NK-92 (cell line): ENCODE results near the gene ZBTB21.
A peak's percentile ranks its signal among the peaks of the same experiment; 100 is the strongest.

Experiments
- DNase-seq: peaks from one replicate; lab custom pipeline; 2025; ENCODE audit not compliant: unreplicated experiment; lab: John Stamatoyannopoulos, UW

ZBTB21 gene

DNA sequence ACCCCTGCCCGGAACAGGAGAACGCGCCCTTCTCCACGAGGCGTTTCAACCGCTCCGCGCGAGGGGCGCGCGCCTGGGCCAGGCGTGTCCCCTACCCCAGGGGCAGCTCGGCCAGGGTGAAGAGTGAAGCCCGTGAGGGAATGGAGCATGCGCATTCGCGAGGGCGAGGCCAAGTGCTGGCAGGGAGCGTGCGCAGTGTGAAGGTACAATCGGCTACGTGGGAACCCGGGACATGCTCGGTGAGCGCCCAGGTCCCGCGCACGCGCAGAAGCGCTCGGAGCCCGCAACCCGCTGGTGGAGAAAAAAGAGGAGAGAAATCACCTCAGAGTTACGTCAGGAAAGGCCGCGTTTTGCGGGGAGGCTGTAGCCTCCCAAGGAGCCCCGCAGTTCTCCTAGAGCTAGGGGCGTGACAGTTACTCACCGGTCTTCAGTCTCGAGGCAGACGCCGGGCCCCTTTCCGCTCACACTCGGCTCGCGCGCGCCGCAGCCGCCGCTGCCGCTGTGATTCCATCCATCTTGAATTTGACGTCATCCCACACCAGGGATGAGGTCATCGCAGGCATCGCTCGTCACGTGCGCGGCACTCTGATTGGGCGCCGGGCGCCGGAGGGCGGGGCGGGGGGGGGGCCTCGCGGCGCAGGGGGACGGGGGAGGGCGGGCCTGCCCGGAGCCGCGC lies at the start of gene ZBTB21:
ZBTB21 (minus strand) TSS at position 530 of the 676 bp plus-strand sequence. CDS start 16,265 bp downstream, outside the sequence.
- peak; percentile 85 for DNase-seq

DNA sequence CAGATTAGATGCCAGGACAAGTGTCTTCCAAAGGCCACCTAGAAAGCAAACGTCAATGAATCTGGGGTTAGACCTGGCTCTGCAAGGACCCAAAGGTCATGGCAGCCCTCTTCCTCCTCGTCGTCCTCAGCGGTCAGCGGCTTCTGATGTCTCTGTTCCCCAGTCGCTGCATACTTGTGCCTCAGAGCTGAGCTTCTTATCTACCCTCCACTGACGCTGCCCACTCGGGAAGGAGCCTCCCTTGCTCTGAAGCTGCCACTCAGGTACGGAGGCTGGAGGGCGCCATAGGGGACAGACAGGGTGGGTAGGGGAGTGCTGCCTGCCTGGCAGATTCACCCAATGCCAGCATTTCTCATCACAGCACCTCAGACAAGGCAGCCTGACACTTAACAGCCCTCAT lies 49.6 kb upstream of the ZBTB21 start:
- no peak for DNase-seq

DNA sequence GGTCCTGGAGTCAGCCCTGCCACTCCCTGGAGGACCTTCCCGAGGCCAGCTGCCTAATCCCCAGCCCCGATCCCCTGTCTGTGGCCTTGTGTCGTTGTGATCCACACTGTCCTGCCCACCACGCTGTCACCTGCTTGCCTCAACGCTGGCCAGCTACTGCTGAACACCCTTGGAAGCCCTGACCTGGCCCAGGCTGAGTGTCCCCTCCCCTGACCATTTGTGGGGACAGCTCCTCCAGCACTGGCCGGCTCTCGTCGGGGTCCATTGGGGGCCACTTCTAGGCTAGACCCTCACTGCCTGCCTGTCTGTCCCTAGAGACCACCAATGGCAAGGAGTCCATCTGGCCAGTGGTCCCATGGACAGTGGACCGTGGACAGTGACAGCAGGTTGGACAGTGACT lies 49.0 kb upstream of the ZBTB21 start:
- no peak for DNase-seq

DNA sequence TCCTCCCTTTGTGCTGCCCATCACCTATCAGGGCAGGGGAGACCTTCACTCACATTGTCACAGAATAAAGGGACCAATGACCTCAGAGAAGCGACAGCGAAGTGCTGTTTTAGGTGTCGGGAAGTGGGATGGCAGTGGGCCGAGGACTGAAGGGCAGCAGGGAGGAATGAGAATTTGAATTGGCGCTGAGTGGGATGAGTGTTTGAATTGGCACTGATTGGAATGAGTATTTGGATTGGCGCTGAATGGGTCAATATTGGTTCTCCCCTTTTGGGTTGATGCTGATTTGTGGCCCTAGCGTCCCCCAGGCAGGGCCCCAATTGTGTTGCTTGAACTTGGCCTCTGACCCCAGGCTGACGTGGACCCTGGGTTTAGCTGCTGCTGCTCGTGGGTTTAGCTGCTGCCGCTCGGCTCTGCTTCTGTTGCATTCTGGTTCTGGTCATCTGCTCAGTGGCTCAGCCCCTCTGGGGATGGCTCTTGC lies 48.5 kb upstream of the ZBTB21 start:
- no peak for DNase-seq

DNA sequence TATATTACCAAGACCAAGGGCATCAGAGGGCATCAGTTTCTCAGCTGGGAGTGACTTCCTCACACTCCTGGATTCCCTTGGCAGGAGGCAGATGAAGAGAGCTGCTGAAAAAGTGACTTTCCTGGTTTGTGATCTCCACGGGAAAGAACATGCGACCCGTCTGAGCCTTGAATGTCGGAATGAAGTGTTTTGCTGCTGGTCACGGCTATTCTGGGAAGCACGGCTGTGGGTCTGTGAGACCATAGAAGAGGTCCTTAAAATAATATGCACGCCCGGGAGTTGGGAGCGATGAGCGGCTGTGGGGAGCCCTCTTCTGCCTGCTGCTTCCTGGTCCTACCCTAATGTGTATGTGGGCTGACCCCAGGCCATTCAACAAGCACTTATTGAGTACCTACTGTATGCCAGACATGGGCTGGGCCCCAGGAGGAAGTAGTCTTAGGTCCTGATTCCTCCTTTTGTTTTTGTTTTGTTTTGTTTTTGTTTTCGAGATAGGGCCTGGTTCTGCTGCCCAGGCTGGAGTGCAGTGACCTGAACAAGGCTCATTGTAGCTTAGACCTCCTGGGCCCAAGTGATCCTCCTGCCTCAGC lies 47.8 kb upstream of the ZBTB21 start:
- no peak for DNase-seq

DNA sequence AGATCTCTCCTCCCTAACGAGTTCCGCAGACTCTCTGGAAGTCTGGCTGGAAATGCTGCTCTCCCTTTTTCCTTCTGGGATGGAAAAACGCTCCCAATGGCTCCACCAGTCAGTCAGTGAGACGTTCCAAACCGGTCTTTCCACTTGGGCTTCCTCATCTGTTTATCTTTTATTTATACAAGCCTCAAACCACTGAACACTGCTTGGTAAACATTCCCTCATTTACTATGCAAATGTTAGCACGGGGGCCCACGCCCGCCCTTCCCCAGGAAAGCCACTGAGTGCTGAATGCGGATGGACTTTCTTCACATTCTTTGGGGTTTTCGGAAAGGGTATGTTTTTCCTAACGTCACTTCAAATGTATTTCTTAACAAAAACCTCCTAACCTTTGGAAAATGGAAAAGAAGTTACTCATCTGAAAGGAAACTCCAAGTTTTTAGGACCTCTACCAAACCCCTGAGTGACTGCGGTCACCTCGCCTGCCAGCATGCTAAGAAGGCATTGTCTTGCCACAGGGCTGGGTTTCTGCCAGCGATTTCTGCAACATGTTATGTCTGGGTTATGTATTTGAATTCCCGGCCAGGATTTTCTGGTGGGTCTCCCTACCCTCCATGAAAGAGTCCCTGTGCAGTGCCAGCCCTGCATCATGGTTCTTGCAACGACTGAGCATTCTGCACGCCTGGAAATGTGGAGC lies 47.0 kb upstream of the ZBTB21 start:
- no peak for DNase-seq

DNA sequence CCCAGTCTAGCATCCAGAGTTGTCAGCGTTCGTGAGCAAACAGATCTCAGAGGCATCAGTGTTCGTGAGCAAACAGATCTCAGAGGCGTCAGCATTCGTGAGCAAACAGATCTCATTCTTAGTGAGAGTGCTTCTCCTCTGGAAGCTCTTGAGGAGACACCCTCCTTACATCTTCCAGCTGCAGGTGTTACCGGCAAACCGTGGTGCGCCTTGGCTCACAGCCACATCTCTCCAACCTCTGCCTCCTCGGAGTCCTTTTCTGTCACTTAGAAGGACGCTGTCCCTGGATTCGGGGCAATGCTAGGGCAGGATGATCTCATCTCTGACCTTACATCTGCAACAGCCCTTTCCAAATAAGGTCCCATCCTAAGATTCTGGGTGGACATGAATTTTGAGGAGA lies 46.3 kb upstream of the ZBTB21 start:
- DNase-seq = no peak

DNA sequence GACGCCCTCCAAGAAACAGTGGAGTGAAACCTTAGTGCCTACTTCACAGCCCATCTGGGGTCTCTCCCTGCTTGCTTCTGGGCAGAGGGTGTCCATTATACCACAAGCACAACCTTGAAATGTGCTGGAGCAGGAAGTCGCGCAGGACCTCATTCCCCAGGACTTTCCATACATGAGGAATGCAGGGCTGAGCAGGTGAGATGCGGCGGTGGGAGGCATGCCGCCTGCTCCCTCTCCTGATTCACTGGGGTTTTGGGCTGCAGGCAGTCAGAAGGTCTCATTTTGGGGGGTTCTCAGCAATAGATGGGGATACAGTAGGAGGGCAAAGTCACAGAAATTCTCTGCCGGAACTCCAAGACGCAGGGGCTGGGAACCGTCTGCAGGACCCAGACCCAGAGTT lies 45.3 kb upstream of the ZBTB21 start:
- no peak for DNase-seq

DNA sequence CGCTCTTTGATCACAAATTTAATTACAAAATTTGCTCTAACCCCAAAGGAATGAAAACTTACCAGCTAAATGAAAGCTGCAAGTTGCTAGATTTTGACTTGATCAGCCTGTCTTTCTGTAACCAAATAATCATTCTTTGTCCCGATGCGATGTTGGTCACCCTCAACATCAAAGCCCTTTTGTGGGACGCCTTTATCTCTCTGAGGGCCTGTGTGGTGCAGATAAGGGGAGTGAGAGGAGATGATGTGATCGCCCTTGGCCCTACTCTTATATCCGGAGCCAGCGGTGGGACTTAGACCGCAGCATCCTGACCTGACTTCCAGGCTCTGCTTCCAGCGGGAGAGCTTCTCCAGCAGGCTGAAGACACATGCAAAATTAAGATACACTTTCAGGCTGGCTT lies 41.6 kb upstream of the ZBTB21 start:
- no peak for DNase-seq

DNA sequence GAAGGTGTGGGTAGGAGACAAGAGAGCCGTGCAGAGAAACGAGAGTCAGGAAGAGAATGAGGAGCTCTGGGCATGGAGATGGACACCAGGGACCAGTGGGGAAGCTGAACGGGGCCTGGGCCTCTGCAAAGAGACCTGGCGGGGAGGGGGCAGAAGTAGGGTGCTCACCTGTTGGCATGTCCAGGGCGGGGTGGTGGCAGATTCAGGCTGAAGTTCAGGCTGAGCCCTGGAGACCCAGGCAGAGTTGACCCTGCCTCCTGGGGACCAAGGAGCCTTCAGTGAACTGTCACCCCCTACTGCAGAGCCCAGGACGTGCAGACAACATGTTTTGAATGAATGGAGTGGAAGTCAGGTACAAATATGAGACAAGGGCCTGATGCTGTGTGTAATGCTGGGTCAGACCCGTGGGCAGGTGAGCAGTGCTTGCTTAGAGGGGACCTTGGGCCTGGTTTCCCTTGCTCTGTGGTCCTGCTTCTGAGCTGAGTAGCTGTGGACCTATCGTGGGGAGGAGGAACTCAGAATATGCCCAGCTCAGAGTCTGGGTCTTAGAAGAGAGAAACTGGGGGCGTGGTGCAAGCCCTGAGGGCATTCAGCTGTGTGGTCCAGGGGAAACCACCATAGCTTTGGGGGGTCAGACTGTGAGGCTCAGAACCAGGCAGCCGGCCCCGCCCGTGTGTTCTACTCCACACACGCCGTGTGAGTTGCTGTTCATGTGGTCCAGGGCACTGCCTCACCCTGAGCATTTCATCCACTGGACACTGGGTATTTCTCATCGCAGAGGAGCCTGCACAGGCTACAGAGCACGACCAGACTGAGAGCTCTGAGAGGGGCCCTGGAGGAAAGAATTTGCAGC lies 39.6 kb upstream of the ZBTB21 start:
- no peak for DNase-seq

DNA sequence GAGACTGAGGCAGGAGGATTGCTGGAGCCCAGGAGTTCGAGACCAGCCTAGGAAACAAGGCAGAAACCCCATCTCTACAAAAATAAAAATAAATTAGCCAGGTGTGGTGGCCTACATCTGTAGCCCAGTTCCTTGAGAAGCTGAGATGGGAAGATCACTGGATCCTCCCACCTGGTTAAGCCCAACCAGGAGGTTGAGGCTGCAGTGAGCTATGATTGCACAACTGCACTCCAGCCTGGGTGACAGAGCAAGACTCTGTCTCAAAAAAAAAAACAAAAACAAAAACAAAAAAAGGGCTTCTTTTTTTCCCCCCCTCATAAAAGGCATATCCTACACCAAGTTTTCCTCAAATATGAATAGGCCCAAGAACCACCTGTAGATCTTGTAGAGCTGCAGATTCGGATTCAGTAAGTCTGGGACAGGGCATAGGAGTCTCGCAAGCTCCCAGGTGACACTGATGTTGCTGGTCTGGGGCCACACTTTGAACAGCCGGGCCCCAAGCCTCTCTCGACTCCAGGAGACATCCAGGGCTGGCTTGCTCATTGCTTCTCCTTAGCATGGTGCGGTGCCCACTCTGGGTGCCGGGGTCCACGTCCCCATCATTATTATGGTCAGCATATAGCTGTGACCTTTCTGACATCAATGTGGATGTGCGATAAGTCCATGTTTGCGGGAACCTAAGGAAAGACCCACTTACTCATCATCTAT lies 38.9 kb upstream of the ZBTB21 start:
- DNase-seq = no peak

DNA sequence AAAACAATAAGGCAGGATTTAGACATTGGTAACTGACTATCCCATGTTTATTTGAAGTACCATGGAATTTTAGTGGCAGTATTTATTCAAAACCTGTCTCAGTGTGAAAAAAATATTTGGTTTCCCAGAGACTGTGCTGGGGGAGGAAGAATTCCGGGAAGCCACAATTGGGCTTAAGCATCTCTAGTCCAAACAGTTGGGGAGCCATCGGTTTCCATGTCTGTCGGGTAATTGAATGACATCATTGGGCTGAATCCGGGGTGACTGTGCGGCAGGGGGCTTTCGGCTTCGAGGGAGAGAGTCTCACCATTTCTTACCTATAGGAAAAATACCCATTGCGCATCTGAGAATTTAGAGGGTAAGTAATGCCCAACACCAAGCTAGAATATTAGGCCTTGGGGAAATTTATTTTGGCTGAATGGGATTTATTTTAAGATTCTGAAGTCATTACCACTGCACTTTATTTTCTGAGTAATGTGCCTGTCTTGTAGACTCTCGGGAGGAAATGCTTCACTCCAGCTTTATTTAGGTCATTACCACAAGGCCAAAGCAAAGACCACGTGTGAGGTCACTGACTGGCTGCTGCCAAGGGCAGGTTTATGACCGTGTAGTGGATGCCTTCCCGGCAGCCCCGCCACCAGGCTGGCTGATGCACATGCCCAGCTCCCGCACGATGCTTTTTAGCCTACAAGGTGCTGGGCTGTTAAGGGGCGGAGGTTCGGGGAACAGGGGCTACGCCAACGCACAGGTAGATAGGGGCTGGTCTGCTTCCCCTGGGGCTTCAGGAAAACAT lies 37.9 kb upstream of the ZBTB21 start:
- no peak for DNase-seq

DNA sequence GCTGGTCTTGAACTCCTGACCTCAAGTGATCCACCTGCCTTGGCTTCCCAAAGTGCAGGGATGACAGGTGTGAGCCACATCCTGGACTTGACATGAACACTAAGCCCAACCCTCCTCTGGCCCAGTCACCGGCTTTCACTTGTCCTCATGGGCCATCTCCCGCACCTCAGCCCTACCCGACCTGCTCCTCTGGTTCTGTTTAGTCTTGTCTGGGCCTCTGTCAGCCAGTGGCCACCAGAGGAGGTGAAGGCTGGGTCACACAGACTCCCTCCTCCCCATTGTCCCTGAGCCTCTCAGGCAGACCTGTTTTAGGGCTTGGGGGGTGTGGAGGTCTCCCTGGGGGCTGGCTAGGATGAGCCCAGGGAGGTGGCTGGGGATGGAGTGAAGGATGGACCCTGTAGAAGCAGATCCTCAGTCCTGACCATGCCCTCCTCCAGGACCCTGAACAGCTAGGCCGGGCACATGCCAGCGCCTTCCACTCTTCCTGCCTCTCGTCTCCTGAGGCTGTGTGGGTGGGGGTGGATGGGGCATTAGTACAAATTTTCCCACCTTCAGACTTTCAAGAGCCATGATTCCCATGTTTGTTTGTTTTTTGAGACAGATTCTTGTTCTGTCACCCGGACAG lies 34.8 kb upstream of the ZBTB21 start:
- no peak for DNase-seq

DNA sequence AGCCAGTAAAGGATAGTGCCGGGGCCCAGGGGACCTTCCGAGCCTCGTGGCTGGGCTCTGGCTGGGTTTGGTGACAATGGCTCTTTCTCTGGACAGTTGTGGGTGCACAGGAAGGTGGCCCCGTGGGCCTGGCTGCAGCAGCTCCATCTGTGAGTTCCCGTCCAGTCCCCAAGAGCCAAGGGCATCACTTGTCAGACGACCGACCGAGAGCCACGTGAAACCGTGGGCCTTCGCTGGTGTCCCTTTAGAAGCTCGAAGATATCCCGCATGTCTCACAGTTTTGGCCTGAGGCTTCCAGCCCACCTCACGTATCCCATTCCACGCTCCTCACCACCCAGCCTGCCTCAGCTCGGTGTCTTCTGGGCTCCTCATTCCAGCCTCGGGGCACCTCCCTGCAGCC lies 33.8 kb upstream of the ZBTB21 start:
- no peak for DNase-seq

DNA sequence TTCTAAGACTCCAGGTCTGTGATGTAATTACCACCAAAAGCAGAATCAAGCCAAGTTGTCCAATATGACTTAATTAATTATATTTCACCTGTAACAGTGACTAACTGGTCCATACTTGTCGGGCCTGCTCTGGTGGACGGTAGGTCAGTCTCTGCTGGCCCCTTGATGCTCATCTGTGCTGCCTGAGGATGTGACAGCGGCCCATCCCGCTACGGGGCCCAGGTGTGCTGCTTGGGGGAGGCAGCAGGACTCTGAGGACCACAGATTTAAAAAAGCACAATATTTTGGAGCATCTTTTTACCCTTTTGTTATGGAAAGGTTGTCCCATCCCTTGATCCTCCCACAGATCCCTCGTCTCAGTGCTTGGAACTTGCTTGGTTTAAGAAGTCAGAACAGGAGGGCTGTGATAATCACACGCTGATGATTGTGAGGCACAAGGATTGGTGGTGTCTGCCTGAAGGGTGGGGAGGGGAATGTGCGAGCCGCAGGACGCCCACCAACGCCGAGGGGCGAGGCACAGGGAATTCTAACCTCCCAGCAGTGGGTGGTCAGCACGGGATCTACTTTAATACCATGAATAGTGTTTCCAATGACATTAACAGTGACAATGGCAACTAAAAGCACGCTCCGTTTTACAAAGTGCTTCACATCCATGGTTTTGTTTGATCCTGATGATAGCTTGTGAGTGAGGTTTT lies 33.2 kb upstream of the ZBTB21 start:
- no peak for DNase-seq

DNA sequence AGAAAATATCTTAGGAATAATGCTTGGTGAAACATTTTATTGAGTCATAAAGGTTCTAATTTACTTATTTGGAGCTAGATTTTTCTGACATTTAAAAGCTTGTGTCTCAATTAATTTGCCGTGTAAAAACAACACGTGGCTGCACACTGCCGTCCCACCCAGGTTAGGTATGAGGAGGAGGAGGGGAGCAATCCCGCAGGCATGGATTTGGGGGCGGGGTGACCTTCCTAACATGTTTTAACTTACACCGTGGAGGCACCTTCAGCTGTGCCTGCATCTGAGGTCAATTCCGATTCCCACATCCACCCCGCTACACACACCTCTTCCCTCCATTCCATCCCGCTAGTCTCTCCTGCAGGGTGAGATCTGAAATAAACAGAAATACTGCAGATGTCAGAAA lies 32.5 kb upstream of the ZBTB21 start:
- DNase-seq = no peak

DNA sequence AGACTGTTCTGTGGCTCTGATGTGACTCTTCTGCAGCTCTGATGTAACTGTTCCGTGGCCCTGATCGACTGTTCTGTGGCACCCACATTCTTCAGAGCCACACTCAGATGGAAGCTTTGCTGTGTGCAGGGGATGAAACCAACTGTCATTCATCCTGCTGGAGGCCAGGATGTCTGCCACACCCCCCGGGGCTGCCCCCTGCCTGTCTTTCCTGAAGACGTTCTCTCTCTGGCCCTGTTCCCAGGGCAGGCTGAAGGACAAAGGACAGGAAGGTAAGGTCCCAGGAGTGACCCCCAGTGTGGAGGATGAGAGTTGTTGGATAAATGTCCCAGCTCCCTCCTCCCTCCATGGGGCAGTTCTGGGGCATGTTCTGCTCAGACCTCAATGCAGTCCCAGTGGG lies 31.6 kb upstream of the ZBTB21 start:
- no peak for DNase-seq

DNA sequence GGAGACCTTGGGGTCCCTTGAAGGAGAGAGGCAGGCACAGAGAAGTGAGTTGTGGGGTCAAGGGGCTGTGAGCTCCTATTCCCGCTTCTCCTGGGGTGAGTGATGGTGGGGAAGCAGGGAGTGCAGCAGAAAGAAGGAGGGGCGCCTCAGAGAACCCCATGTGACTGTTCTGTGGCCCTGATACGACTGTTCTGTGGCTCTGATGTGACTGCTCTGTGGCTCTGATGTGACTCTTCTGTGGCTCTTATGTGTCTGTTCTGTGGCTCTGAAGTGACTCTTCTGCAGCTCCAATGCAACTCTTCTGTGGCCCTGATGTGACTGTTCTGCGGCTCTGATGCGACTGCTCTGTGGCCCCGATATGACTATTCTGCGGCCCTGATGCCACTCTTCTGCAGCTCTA lies 31.1 kb upstream of the ZBTB21 start:
- no peak for DNase-seq
